Right lobe of liver (tissue), 4 donors: Measurements from ENCODE around the gene COX6A2.

Experiments
- CTCF ChIP-seq, 4 donors: fragments of 200-600 bp in 3 of 4; fragments of 450-650 bp in 1 of 4; IDR thresholded peaks; one replicate each; pipeline versions ENCODE4 v1.5.1 to v1.8.0; 2016 to 2022; ENCODE audit warnings: antibody characterized with exemption in 4 of 4, mild to moderate bottlenecking in 2 of 4
- POLR2A ChIP-seq: fragments of 450-650 bp; IDR thresholded peaks from one replicate; pipeline ENCODE4 v1.6.1; 2017; ENCODE audit warnings: antibody characterized with exemption, mild to moderate bottlenecking
- donor health status: DM: no; HTN: no; CAD: no.
- donor health status: DM: no; HTN: no; CAD: no.
- donor health status: DM: no; HTN: yes; CAD: no.

- TF ChIP-seq CTCF (IDR thresholded peaks at IDR 0.05) = no peak
- TF ChIP-seq POLR2A = no peak
Measured at GRCh38 chr16:31421587-31421986, 6.6 kb downstream of the COX6A2 start.
